OCI-LY3 (cell line): Measurements from ENCODE around the gene TNC.
A peak's percentile ranks its signal among the peaks of the same experiment; 100 is the strongest.

ENCODE experiments used
- H2AFZ ChIP-seq: fragments of 200-600, 300-600 bp; shearing (Covaris generic); 2 replicates; pipeline ENCODE4 v1.6.0; 2014; ENCODE audit warnings: antibody characterized with exemption, low read depth, low read length
- H3K27ac ChIP-seq: fragments of 200-600, 300-600 bp; sonication (generic); 2 replicates; pipeline ENCODE4 v1.5.1; 2014; ENCODE audit warnings: mild to moderate bottlenecking, low read length, moderate library complexity, mixed read lengths
- H3K27me3 ChIP-seq: fragments of 200-600, 300-600 bp; sonication (generic); 2 replicates; pipeline ENCODE4 v1.6.1; 2014; ENCODE audit warnings: low read depth, low read length, mixed read lengths
- H3K36me3 ChIP-seq: fragments of 200-600, 300-600 bp; sonication (generic); replicated peaks from 2 replicates; pipeline ENCODE3; 2014; ENCODE audit warnings: low read depth, low read length, mixed read lengths
- H3K4me1 ChIP-seq: fragments of 300-600, 200-600 bp; sonication (generic); 2 replicates; pipeline ENCODE4 v1.6.1; 2014; ENCODE audit warnings: low read length, mixed read lengths
- H3K4me2 ChIP-seq: fragments of 200-600, 300-600 bp; sonication (generic); 2 replicates; pipeline ENCODE4 v1.6.1; 2014; ENCODE audit warnings: low read length, mixed read lengths
- H3K4me3 ChIP-seq: fragments of 300-600, 200-600 bp; sonication (generic); 2 replicates; pipeline ENCODE4 v1.5.1; 2014; ENCODE audit warnings: antibody characterized with exemption, mild to moderate bottlenecking, low read length, moderate library complexity
- H3K79me2 ChIP-seq: fragments of 300-600, 200-600 bp; shearing (Covaris generic); 2 replicates; pipeline ENCODE4 v1.6.1; 2014; ENCODE audit warnings: mild to moderate bottlenecking, low read length, mixed read lengths
- H3K9ac ChIP-seq: fragments of 300-600, 200-600 bp; shearing (Covaris generic); 2 replicates; pipeline ENCODE4 v1.6.0; 2014; ENCODE audit warnings: mild to moderate bottlenecking, low read length, moderate library complexity
- H3K9me3 ChIP-seq: fragments of 200-600, 300-600 bp; shearing (Covaris generic); 2 replicates; pipeline ENCODE4 v1.6.1; 2014; ENCODE audit warnings: low read length, mixed read lengths; ENCODE audit not compliant: insufficient read depth
- H4K20me1 ChIP-seq: fragments of 200-600, 300-600 bp; sonication (generic); 2 replicates; pipeline ENCODE4 v1.6.1; 2016; ENCODE audit warnings: low read length, mixed read lengths; ENCODE audit not compliant: insufficient read depth
- CTCF ChIP-seq: fragments of 200-600, 300-600 bp; sonication (generic); IDR thresholded peaks from 2 replicates; pipeline ENCODE4 v1.5.1; 2014; ENCODE audit warnings: antibody characterized with exemption, low read length, low read depth
- EZH2phosphoT487 ChIP-seq: fragments of 200-600 bp; shearing (Covaris generic); IDR thresholded peaks from 2 replicates; pipeline ENCODE4 v1.6.1; 2018; ENCODE audit warnings: antibody characterized with exemption, mixed run types, low read depth

TNC gene

GRCh38 chr9:115122937-115123336 lies 5.0 kb upstream of the TNC start:
- Histone ChIP-seq H2AFZ (no peak overlapping the region), H3K9me3 (no peaks in the 10 kb centered on the region), H3K36me3 (no peaks in the 10 kb centered on the region), H3K4me1 (peaks cover 14% of the 10 kb centered on the region), H3K4me3 (no peak overlapping the region), H4K20me1 (no peaks in the 10 kb centered on the region), H3K9ac (no peak overlapping the region), H3K4me2 (no peak overlapping the region), H3K27ac (no peak overlapping the region), H3K79me2 (no peaks in the 10 kb centered on the region), H3K27me3 (peaks cover 49% of the 10 kb centered on the region; the same call in 1 of the 2 replicates)
- TF ChIP-seq CTCF (no peak), EZH2phosphoT487 (no peak)

- Histone ChIP-seq H3K27ac (no peak overlapping the region), H2AFZ (no peak overlapping the region), H3K4me2 (no peak overlapping the region), H4K20me1 (no peaks in the 10 kb centered on the region), H3K4me3 (no peak overlapping the region), H3K79me2 (no peaks in the 10 kb centered on the region), H3K36me3 (no peaks in the 10 kb centered on the region), H3K9ac (no peak overlapping the region), H3K4me1 (no peaks in the 10 kb centered on the region), H3K9me3 (no peaks in the 10 kb centered on the region), H3K27me3 (peaks cover 59% of the 10 kb centered on the region)
- no peak for TF ChIP-seq CTCF
- TF ChIP-seq EZH2phosphoT487 = no peak
Measured at GRCh38 chr9:115121181-115121580, 3.2 kb upstream of the TNC start.

- no peak overlapping the region for H3K27ac ChIP-seq
- no peak overlapping the region for H3K4me3 ChIP-seq
- H3K9ac ChIP-seq = no peak overlapping the region
- no peaks in the 10 kb centered on the region for H3K79me2 ChIP-seq
- peaks cover 82% of the 10 kb centered on the region for H3K27me3 ChIP-seq
- H3K4me1 ChIP-seq = no peaks in the 10 kb centered on the region
- H2AFZ ChIP-seq = 0 out of 2 replicates have a peak overlapping the region, but pooled peaks have one; percentile 25
- TF ChIP-seq CTCF (no peak), EZH2phosphoT487 (no peak)
- H3K4me2 ChIP-seq = no peak overlapping the region
- H3K9me3 ChIP-seq = no peaks in the 10 kb centered on the region
- H4K20me1 ChIP-seq = no peaks in the 10 kb centered on the region
- H3K36me3 ChIP-seq = no peaks in the 10 kb centered on the region
Measured at GRCh38 chr9:115118879-115119218, 892 bp upstream of the TNC start.

GRCh38 chr9:115116421-115117284 lies 1.3 kb downstream of the TNC start:
- Histone ChIP-seq H3K79me2 (no peaks in the 10 kb centered on the region), H3K27me3 (peaks cover 76% of the 10 kb centered on the region), H3K4me2 (no peak overlapping the region), H3K4me3 (no peak overlapping the region), H4K20me1 (no peaks in the 10 kb centered on the region), H2AFZ (no peak overlapping the region), H3K4me1 (no peaks in the 10 kb centered on the region), H3K36me3 (no peaks in the 10 kb centered on the region), H3K9ac (no peak overlapping the region), H3K9me3 (no peaks in the 10 kb centered on the region), H3K27ac (no peak overlapping the region)
- TF ChIP-seq EZH2phosphoT487 (no peak), CTCF (no peak)
